ENCODE data around the gene CHRNB1.

GRCh38 chr17:7444682-7445618 lies at the start of gene CHRNB1:
- TF ChIP-seq, protein P1, sequence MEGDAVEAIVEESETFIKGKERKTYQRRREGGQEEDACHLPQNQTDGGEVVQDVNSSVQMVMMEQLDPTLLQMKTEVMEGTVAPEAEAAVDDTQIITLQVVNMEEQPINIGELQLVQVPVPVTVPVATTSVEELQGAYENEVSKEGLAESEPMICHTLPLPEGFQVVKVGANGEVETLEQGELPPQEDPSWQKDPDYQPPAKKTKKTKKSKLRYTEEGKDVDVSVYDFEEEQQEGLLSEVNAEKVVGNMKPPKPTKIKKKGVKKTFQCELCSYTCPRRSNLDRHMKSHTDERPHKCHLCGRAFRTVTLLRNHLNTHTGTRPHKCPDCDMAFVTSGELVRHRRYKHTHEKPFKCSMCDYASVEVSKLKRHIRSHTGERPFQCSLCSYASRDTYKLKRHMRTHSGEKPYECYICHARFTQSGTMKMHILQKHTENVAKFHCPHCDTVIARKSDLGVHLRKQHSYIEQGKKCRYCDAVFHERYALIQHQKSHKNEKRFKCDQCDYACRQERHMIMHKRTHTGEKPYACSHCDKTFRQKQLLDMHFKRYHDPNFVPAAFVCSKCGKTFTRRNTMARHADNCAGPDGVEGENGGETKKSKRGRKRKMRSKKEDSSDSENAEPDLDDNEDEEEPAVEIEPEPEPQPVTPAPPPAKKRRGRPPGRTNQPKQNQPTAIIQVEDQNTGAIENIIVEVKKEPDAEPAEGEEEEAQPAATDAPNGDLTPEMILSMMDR (IDR thresholded peaks at IDR 0.05): no peak
- TF ChIP-seq POLR2A (IDR thresholded peaks at IDR 0.05): no peak

Data from lower leg skin (tissue), 3 donors.